HG02678 (cell line): Measurements from ENCODE around the gene RGP1.

Experiments used
- ATAC-seq: cut with Tn5 transposase; IDR thresholded peaks from one replicate; pipeline ENCODE4 v1.9.1; 2021; ENCODE audit warnings: mild to moderate bottlenecking, moderate library complexity; ENCODE audit not compliant: unreplicated experiment

Gene RGP1

DNA sequence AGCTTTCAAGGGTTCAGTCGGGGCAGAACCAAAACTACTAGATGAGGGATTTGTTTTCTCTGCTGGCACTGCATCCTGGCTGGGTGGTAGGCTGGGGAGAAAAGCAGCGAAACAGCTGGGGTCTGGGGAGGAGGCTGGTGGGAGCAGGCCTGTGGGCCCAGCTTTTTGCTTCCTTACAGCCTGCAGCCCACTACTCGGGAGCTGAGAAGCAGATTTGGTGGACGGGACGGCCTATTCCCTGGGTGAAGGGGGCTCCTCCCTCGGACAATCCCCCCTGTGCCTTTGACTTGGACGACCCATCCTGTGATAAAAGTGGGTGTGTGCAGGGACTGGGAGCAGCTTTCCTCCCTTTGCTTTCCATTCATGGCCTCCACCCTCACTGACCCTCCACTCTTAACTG is 51.4 kb downstream of the RGP1 start:
- ATAC-seq, result no peak

DNA sequence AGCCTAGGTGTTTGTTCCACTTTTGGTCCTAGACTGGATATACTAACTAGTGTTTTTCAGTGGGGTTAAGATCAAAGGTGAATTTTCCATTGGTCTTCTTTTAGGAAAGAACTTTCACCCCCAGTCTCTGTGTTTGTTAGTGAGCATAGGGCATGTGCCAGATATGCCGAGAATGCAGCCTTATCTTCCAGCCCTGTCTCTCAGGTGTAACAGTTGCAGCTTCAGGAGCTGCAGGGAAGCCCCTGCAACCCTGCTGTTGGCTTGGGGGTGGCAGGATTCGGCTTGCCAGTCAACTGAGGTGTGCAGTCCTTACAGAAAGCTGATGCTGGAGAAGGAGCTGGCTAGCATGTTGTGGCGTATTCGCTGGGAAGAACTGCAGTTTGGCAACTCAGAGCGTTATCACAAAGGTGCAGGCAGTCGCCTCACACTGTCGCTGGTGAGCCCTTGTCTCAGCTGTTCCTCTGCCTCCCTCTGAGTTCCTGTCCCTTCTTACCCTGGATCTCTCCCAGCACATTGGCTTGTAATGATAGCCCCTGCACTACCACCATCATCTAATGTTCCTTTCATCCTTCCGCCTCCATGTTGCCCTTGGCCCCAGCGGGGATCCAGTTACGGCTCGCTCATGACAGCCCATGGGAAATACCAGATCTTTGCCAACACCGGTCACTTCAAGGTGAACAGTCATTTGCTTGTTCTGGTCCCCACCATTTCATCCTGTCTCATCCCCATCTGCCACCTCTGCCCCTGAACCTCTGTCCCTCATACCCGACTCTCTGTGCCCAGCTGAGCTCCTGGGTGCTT is 52.4 kb downstream of the RGP1 start:
- no peak for ATAC-seq

DNA sequence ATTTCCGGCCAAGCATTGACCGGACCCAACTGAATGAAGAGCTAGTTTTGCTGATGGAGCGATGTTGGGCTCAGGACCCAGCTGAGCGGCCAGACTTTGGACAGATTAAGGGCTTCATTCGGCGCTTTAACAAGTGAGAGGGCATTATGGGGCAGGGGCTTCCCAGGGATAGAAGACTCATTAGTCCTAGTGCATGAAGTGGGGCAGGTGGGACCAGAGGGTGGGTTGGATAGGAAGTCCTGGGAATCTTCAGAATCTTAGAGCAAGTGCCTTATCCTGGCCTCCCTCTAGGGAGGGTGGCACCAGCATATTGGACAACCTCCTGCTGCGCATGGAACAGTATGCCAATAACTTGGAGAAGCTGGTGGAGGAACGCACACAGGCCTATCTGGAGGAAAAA is 57.0 kb downstream of the RGP1 start:
- no peak for ATAC-seq
